Small intestine (tissue), 7 donors: ENCODE results near the gene DPP10. TPM values are rescaled to one million over a fixed set of nuclear protein-coding genes. Genes with fewer than 3 reads are reported as not detected.

ENCODE experiments used
- DNase-seq, 2 donors: peaks; one replicate each; pipeline versions ENCODE4 v3.0.0 to v3.0.0-alpha.2; 2013
- FAIRE-seq: peaks from 2 replicates; lab custom pipeline; 2012; peaks lifted over from hg19 to GRCh38; lab: Jason Lieb, UNC
- H3K27ac ChIP-seq, 3 donors: one replicate each; pipeline ENCODE4 v1.5.1; 2013; ENCODE audit warnings: low read length in 2 of 3, mild to moderate bottlenecking in 2 of 3, control low read depth in 1 of 3, inconsistent platforms in 1 of 3, low read depth in 1 of 3, moderate library complexity in 1 of 3
- H3K27me3 ChIP-seq, 3 donors: one replicate each; pipeline ENCODE4 v1.6.1; 2013; ENCODE audit warnings: low read length in 3 of 3, inconsistent platforms in 1 of 3; ENCODE audit not compliant: control insufficient read depth in 3 of 3, insufficient read depth in 3 of 3
- H3K36me3 ChIP-seq, 3 donors: one replicate each; pipeline ENCODE4 v1.6.1; 2013; ENCODE audit warnings: low read length in 3 of 3, inconsistent platforms in 1 of 3, low read depth in 1 of 3, mild to moderate bottlenecking in 1 of 3, moderate library complexity in 1 of 3; ENCODE audit not compliant: control insufficient read depth in 3 of 3, insufficient read depth in 2 of 3
- H3K4me1 ChIP-seq, 3 donors: one replicate each; pipeline ENCODE4 v1.6.1; 2013; ENCODE audit warnings: low read length in 2 of 3, inconsistent platforms in 1 of 3, low read depth in 1 of 3, mild to moderate bottlenecking in 1 of 3, moderate library complexity in 1 of 3; ENCODE audit not compliant: control insufficient read depth in 3 of 3, insufficient read depth in 2 of 3
- H3K4me3 ChIP-seq, 3 donors: one replicate each; pipeline ENCODE4 v1.5.1; 2013; ENCODE audit warnings: low read length in 3 of 3, control low read depth in 1 of 3, inconsistent platforms in 1 of 3, low read depth in 1 of 3, mild to moderate bottlenecking in 1 of 3, moderate library complexity in 1 of 3
- H3K9me3 ChIP-seq, 2 donors: one replicate each; pipeline ENCODE4 v1.6.1; 2013; ENCODE audit warnings: low read depth in 1 of 2, low read length in 1 of 2; ENCODE audit not compliant: control insufficient read depth in 2 of 2, insufficient read depth in 1 of 2
- WGBS, 3 donors: extraction: QIAGEN DNeasy Blood & Tissue Kit; methylation state at CpG; one replicate each; pipeline ENCODE4 v1.1.7; 2013; 5-methylcytosine and 5-hydroxymethylcytosine counted together
- polyA plus RNA-seq, 4 donors: library from polyadenylated mRNA; stranded (reverse) in 3 of 4; unstranded in 1 of 4; fragments of 200-250 nt in 3 of 4; fragments of 120-200 nt in 1 of 4; gene quantifications; one replicate each; pipeline versions ENCODE4 v1.2.1 to v1.2.3, GENCODE V29; 2013
- donor health status: healthy with polysubstance abuse.
- donor health status: control.
- donor health status: control.
- donor health status: Bipolar disorder and iron deficiency.
- donor health status: healthy.

DPP10 gene
- polyA plus RNA-seq, 4 donors: 0.54 to 23.8 (median 1.7) TPM

GRCh38 chr2:115887209-115887776 is 1444.9 kb downstream of the DPP10 start:
- DNase-seq: no peak
- H3K27me3 ChIP-seq: no peaks in the 10 kb centered on the region
- H3K9me3 ChIP-seq: no peaks in the 10 kb centered on the region
- no peak overlapping the region for H3K4me3 ChIP-seq
- H3K4me1 ChIP-seq: no peaks in the 10 kb centered on the region
- no peak overlapping the region for H3K27ac ChIP-seq
- no peaks in the 10 kb centered on the region for H3K36me3 ChIP-seq
- WGBS, 3 donors: 63 to 69% (median 64%) methylated on average over 1 of the region's 1 CpG
- FAIRE-seq: no peak
